Karpas-422 (cell line): ENCODE results near the gene JTB. TPM values are rescaled to one million over a fixed set of nuclear protein-coding genes. Genes with fewer than 3 reads are reported as not detected.
A peak's percentile ranks its signal among the peaks of the same experiment; 100 is the strongest.
"Not testable (repeated sequence)": the region's sequence is repeated elsewhere in the genome, so short reads cannot be mapped to it uniquely, and the experiment has no call there.

Experiments
- DNase-seq: peaks from one replicate; pipeline ENCODE4 v3.0.0-alpha.2; 2015
- H2AFZ ChIP-seq: fragments of 200-600 bp; sonication (generic); 2 replicates; pipeline ENCODE4 v1.6.1; 2014; ENCODE audit warnings: antibody characterized with exemption, low read length, mixed read lengths
- H3K27ac ChIP-seq: fragments of 200-600 bp; sonication (generic); 2 replicates; pipeline ENCODE4 v1.5.1; 2014; ENCODE audit warnings: mild to moderate bottlenecking, low read length, moderate library complexity
- H3K27me3 ChIP-seq: fragments of 200-600 bp; sonication (generic); 2 replicates; pipeline ENCODE4 v1.6.1; 2014; ENCODE audit warnings: low read length, mixed read lengths
- H3K36me3 ChIP-seq: fragments of 200-600 bp; sonication (generic); 2 replicates; pipeline ENCODE4 v1.6.1; 2014; ENCODE audit warnings: low read length, mixed read lengths; ENCODE audit not compliant: insufficient read depth
- H3K4me1 ChIP-seq: fragments of 200-600 bp; sonication (generic); 2 replicates; pipeline ENCODE4 v1.6.1; 2014; ENCODE audit warnings: mild to moderate bottlenecking, low read length, mixed read lengths
- H3K4me2 ChIP-seq: fragments of 200-600 bp; sonication (generic); 2 replicates; pipeline ENCODE4 v1.6.1; 2014; ENCODE audit warnings: low read length, low read depth, mild to moderate bottlenecking; ENCODE audit not compliant: poor library complexity, severe bottlenecking
- H3K4me3 ChIP-seq: fragments of 200-600 bp; sonication (generic); 2 replicates; pipeline ENCODE4 v1.5.1; 2014; ENCODE audit warnings: mild to moderate bottlenecking, antibody characterized with exemption, low read length, mixed read lengths
- H3K79me2 ChIP-seq: fragments of 200-600 bp; sonication (generic); 2 replicates; pipeline ENCODE4 v1.6.1; 2014; ENCODE audit warnings: mild to moderate bottlenecking, low read length, mixed read lengths
- H3K9ac ChIP-seq: fragments of 200-600 bp; sonication (generic); 2 replicates; pipeline ENCODE4 v1.6.0; 2014; ENCODE audit warnings: low read length
- H3K9me2 ChIP-seq: fragments of 200-600 bp; sonication (generic), shearing (Covaris generic); replicated peaks from 2 replicates; pipeline ENCODE4 v1.6.0; 2014; ENCODE audit warnings: mild to moderate bottlenecking, low read length, moderate library complexity; ENCODE audit not compliant: insufficient read depth
- H3K9me3 ChIP-seq: fragments of 300-700, 200-600 bp; sonication (generic); 2 replicates; pipeline ENCODE4 v1.6.1; 2014; ENCODE audit warnings: low read length, mixed read lengths
- H4K20me1 ChIP-seq: fragments of 200-600 bp; sonication (generic); 2 replicates; pipeline ENCODE4 v1.6.1; 2014; ENCODE audit warnings: mild to moderate bottlenecking, antibody characterized with exemption, low read length, low read depth; ENCODE audit not compliant: insufficient read depth
- total RNA-seq: library from RNA; depleted of rRNA; stranded (reverse); fragments of >200 nt; shearing (Covaris generic); gene quantifications from 2 replicates; pipeline ENCODE4 v1.2.3, GENCODE V29; 2014; ENCODE audit warnings: low replicate concordance; rRNA removed

JTB gene
- total RNA-seq = 314 and 343 TPM in 2 replicates

DNA sequence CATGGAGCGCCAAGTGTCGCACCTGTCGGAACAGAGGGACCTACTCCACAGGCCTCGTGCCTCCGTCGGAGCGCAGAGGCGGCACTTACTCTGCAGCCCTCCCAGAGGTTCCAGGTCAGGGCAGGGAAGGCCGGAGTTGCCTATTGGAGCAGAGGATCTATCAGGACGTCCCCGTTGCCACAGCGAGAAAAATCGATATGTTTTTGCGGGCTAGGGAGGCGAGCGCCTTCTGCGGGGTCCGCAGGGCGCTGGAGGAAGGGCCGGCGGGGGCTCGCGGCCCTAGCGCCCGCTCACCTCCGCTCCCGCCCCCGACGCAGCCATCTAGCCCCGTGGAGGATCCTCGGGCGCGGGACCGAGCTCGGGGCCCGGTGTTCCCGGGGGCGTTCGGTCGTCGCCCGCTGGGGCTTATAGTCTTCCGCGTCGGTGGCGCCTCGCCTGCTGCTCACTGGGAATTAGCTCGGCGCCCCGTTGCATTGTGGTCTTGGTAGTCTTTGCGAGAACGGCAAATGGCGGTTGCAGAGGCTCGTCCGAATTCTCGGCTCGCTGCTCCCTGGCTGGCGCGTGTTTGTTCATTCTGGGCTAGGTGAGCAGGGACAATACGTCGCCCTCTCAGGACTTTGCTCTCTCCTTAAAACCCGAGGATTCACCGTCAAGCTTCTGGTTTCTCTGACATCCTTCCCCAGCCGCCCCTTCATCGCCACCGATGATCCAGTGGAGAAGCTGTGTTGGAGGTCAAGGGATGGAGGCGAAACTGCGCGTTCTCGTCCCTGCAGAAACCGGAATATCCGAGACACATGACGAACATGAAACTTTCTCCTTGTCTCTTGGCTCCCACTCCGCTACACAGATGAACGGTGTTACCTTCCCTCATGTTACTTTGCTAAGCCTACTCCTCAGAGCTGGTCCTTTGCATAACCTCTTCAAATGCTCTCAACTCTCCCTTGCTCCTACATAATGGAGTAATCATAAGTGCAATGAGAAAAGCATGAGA lies at the start of gene JTB:
JTB (minus strand) TSS at position 425 of the 991 bp plus-strand sequence; CDS start at position 3, 422 bp downstream.
- Histone ChIP-seq H2AFZ (peak within 1 kb of the TSS; percentile 97), H3K9me3 (no peaks in the 10 kb centered on the region), H3K27me3 (no peaks in the 10 kb centered on the region), H3K4me2 (peak within 1 kb of the TSS; percentile 85), H3K9me2 (no peaks in the 10 kb centered on the region), H3K4me3 (peak within 1 kb of the TSS; percentile 92), H3K9ac (peak within 1 kb of the TSS; percentile 88), H3K79me2 (peaks cover 20% of the 10 kb centered on the region), H3K36me3 (peaks cover 23% of the 10 kb centered on the region; the same call in 1 of the 2 replicates), H4K20me1 (no peaks in the 10 kb centered on the region), H3K27ac (peak within 1 kb of the TSS; percentile 77), H3K4me1 (peaks cover 48% of the 10 kb centered on the region)
- peak; percentile 93 for DNase-seq

DNA sequence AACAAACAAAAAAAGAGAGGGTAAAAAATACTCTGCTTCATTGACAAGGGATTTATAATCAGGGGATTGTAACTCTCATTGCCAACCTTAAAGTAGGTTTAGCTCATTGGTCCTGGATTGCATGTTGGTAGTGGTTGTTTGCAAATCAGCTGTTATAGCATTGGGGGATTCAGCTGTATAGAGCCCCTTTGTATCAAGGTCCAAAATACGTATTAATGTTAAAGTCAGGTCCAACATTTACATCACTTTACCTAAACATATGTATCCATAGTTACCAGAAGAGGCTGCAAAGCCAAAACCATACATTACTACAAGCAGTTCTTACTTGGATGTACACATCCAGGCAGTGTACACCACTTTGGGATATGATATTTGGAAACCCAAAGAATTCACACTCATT lies 42.5 kb upstream of the JTB start:
- Histone ChIP-seq H3K9me2 (no peaks in the 10 kb centered on the region), H3K4me3 (no peak overlapping the region), H3K79me2 (no peaks in the 10 kb centered on the region), H3K27ac (no peak overlapping the region), H3K4me2 (no peak overlapping the region), H3K9ac (no peak overlapping the region), H3K9me3 (no peaks in the 10 kb centered on the region), H4K20me1 (no peaks in the 10 kb centered on the region), H3K4me1 (no peaks in the 10 kb centered on the region), H3K27me3 (no peaks in the 10 kb centered on the region), H3K36me3 (no peaks in the 10 kb centered on the region), H2AFZ (no peak overlapping the region)
- no peak for DNase-seq

- Histone ChIP-seq H3K9ac (no peak overlapping the region), H3K79me2 (no peaks in the 10 kb centered on the region), H3K4me2 (no peak overlapping the region), H2AFZ (no peak overlapping the region), H3K4me3 (no peak overlapping the region), H3K4me1 (no peaks in the 10 kb centered on the region), H3K27ac (no peak overlapping the region), H3K27me3 (no peaks in the 10 kb centered on the region), H3K9me3 (no peaks in the 10 kb centered on the region), H4K20me1 (no peaks in the 10 kb centered on the region), H3K9me2 (no peaks in the 10 kb centered on the region), H3K36me3 (no peaks in the 10 kb centered on the region)
- no peak for DNase-seq
Observed at GRCh38 chr1:154019269-154019668, 41.8 kb upstream of the JTB start.

DNA sequence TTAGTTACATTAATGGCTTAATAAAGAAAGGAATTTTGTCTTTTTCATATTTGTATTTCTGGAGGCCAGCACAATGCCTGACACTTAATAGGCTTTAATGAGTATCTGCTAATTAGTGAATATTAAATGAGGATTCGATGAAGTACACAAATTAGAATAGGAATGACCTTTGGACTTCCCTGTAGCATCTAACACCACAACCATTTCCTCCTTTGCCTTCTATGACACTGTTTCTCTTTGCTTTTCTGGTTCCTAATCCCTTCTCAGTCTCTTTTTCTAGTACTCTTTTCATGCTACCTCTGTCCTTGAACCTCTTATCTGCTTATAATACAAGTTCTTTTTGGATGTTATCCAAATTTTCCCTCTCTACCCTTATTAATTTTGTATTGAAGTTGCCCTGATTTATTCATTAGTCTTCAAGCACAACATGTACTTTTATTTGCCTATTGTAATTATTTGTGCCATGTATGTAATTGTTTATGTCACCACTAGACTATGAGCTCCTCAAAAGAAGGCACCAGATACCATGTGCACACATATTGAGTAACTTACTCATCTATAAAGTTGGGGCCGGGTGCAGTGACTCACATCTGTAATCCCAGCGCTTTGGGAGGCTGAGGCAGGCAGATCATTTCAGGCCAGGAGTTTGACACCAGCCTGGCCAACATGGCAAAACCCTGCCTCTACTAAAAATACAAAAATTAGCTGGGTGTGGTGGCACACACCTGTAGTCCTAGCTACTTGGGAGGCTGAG lies 36.9 kb upstream of the JTB start:
- Histone ChIP-seq H3K27me3 (no peaks in the 10 kb centered on the region), H2AFZ (no peak overlapping the region), H3K9ac (no peak overlapping the region), H3K9me2 (no peaks in the 10 kb centered on the region), H3K36me3 (no peaks in the 10 kb centered on the region), H3K27ac (no peak overlapping the region), H3K79me2 (no peaks in the 10 kb centered on the region), H3K4me3 (no peak overlapping the region), H3K4me1 (no peaks in the 10 kb centered on the region), H3K4me2 (no peak overlapping the region), H3K9me3 (no peaks in the 10 kb centered on the region), H4K20me1 (no peaks in the 10 kb centered on the region)
- no peak for DNase-seq

DNA sequence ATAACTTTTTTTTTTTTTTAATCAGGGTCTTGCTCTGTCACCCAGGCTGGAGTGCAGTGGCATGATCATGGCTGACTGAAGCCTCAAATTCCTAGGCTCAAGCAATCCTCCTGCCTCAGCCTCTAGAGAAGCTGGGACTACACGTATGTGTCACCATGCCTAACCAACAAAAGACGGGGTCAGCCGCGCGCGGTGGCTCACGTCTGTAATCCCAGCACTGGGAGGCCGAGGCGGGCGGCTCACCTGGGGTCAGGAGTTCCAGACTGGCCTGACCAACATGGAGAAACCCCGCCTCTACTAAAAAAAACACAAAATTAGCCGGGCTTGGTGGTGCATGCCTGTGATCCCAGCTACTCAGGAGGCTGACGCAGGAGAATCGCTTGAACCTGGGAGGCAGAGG lies 35.1 kb upstream of the JTB start:
- H3K9ac ChIP-seq, H3K4me2 ChIP-seq, DNase-seq, H3K27ac ChIP-seq, H3K4me1 ChIP-seq, H3K36me3 ChIP-seq, H3K79me2 ChIP-seq, H3K9me3 ChIP-seq, H3K4me3 ChIP-seq, H2AFZ ChIP-seq, H3K9me2 ChIP-seq, H3K27me3 ChIP-seq, H4K20me1 ChIP-seq: not testable (repeated sequence)

- H3K9ac ChIP-seq = no peak overlapping the region
- no peaks in the 10 kb centered on the region for H3K4me1 ChIP-seq
- no peak overlapping the region for H3K4me2 ChIP-seq
- H3K79me2 ChIP-seq = no peaks in the 10 kb centered on the region
- no peaks in the 10 kb centered on the region for H3K9me3 ChIP-seq
- H3K27ac ChIP-seq = no peak overlapping the region
- H3K27me3 ChIP-seq = no peaks in the 10 kb centered on the region
- H2AFZ ChIP-seq = no peak overlapping the region
- no peak for DNase-seq
- H3K9me2 ChIP-seq = no peaks in the 10 kb centered on the region
- no peaks in the 10 kb centered on the region for H4K20me1 ChIP-seq
- no peaks in the 10 kb centered on the region for H3K36me3 ChIP-seq
- H3K4me3 ChIP-seq = no peak overlapping the region
Observed at GRCh38 chr1:154012129-154012528, 34.7 kb upstream of the JTB start.

- Histone ChIP-seq H3K4me3 (no peak overlapping the region), H3K36me3 (no peaks in the 10 kb centered on the region), H3K4me1 (no peaks in the 10 kb centered on the region), H2AFZ (no peak overlapping the region), H3K9me2 (no peaks in the 10 kb centered on the region), H3K9me3 (no peaks in the 10 kb centered on the region), H3K9ac (no peak overlapping the region), H3K27me3 (no peaks in the 10 kb centered on the region), H3K4me2 (no peak overlapping the region), H3K27ac (no peak overlapping the region), H4K20me1 (no peaks in the 10 kb centered on the region), H3K79me2 (no peaks in the 10 kb centered on the region)
- DNase-seq = no peak
Observed at GRCh38 chr1:154006136-154006535, 28.7 kb upstream of the JTB start.

- no peaks in the 10 kb centered on the region for H3K9me2 ChIP-seq
- no peaks in the 10 kb centered on the region for H3K79me2 ChIP-seq
- no peak overlapping the region for H3K27ac ChIP-seq
- H3K36me3 ChIP-seq = no peaks in the 10 kb centered on the region
- no peaks in the 10 kb centered on the region for H4K20me1 ChIP-seq
- no peak for DNase-seq
- no peak overlapping the region for H3K4me2 ChIP-seq
- no peaks in the 10 kb centered on the region for H3K9me3 ChIP-seq
- no peaks in the 10 kb centered on the region for H3K4me1 ChIP-seq
- H3K9ac ChIP-seq = no peak overlapping the region
- no peak overlapping the region for H3K4me3 ChIP-seq
- H3K27me3 ChIP-seq = no peaks in the 10 kb centered on the region
- no peak overlapping the region for H2AFZ ChIP-seq
Observed at GRCh38 chr1:154000420-154000819, 22.9 kb upstream of the JTB start.
